Measurements from ENCODE around the gene TRMT13. TPM values are rescaled to one million over a fixed set of nuclear protein-coding genes. Genes with fewer than 3 reads are reported as not detected.

The TRMT13 gene
- total and polyA plus RNA-seq, 2 donors (not counting 3 experiments of a cell fraction or from before 2014, with no cell fraction given) = 2.9 to 14.1 TPM

GRCh38 chr1:100137602-100138001, 4.6 kb downstream of the TRMT13 start:
- peaks cover 11% of the 10 kb centered on the region for H3K79me2 ChIP-seq (ENCODE audit: control insufficient read depth, insufficient read depth, low read length)
- no peak overlapping the region for H3K4me3 ChIP-seq (replicated peaks in 1 of 3; ENCODE audit: insufficient read depth in 1 of 3, low read depth in 1 of 3, low read length in 3 of 3)
- no peak overlapping the region for H3K4me2 ChIP-seq (ENCODE audit: insufficient read depth, low read length)
- CTCF ChIA-PET = no interaction called here
- no peaks in the 10 kb centered on the region for H3K9me3 ChIP-seq (replicated peaks; ENCODE audit: control insufficient read depth, insufficient read depth, low read length)
- no peak for FAIRE-seq
- no peak overlapping the region for H3K27ac ChIP-seq (ENCODE audit: insufficient read depth, low read depth, low read length)
- TF ChIP-seq MAX (IDR thresholded peaks at IDR 0.05; ENCODE audit: insufficient read depth, insufficient read length) (no peak), POLR2AphosphoS5 (IDR thresholded peaks at IDR 0.05; ENCODE audit: insufficient read depth, low read depth, low read length) (no peak), JUN (IDR thresholded peaks at IDR 0.05; ENCODE audit: borderline replicate concordance, insufficient read depth, insufficient read length, low read depth) (no peak), MYC (IDR thresholded peaks at IDR 0.05; ENCODE audit: low read depth, low read length) (no peak), POLR2A (IDR thresholded peaks at IDR 0.05; ENCODE audit: low read depth, low read length) (no peak), EZH2 (IDR thresholded peaks at IDR 0.05; ENCODE audit: borderline replicate concordance, low read depth, low read length, severe bottlenecking) (no peak), GATA2 (IDR thresholded peaks at IDR 0.05; ENCODE audit: insufficient read depth, insufficient read length, low read depth, low read length) (no peak)
- no peaks in the 10 kb centered on the region for H3K27me3 ChIP-seq (ENCODE audit: control insufficient read depth in 2 of 2, insufficient read depth in 2 of 2, low read length in 2 of 2)
- no peaks in the 10 kb centered on the region for H4K20me1 ChIP-seq (replicated peaks; ENCODE audit: control insufficient read depth, extremely low read depth, insufficient read depth, low read length)
- intact Hi-C loops (cut with micrococcal nuclease) (loop anchor here (10.0 kb wide), 1 partner anchor 757 kb away; the partner anchor contains the start of genes EXTL2 and SLC30A7), dilution Hi-C loops (cut with MboI; ENCODE audit: extremely low pct_ligation_motif_present, low sequenced_read_pairs) (no loop called here)
- no peak overlapping the region for H2AFZ ChIP-seq (ENCODE audit: low read depth, low read length)
- POLR2A ChIA-PET = no interaction called here
- BruUV-seq (replicated peaks) = no TSS peak
- H3K36me3 ChIP-seq (ENCODE audit: control insufficient read depth in 2 of 2, extremely low read depth in 1 of 2, insufficient read depth in 2 of 2, low read length in 2 of 2) = peaks cover 5 to 23% of the 10 kb centered on the region in 2 experiments
- peaks cover 9% of the 10 kb centered on the region for H3K4me1 ChIP-seq (ENCODE audit: control insufficient read depth, extremely low read depth, insufficient read depth, low read length)
- H3K9me1 ChIP-seq (replicated peaks; ENCODE audit: control insufficient read depth, extremely low read depth, insufficient read depth, low read length) = no peaks in the 10 kb centered on the region
- DNase-seq (ENCODE audit: low read depth, low spot score) = no peak
- H3K9ac ChIP-seq (replicated peaks; ENCODE audit: extremely low read depth, insufficient read depth, low read length) = no peak overlapping the region

DNA sequence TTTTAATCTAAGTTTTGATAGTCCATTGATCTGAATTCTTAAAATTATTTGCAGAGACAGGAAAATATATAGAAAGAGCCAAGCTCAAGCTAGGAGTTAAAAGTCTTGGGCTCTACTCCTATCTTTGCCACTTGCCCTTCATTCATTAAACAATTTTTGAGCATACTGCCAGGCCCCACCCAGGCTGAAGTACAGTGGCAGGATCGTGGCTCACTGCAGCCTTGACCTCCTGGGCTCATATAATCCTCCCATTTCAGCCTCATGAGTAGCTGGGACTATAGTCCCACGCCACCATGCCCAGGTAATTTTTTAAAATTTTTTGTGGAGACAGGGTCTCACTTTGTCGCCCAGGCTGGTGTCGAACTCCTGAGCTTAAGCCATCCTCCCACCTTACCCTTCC, 8.2 kb downstream of the TRMT13 start:
- intact Hi-C loops (cut with micrococcal nuclease) = no loop called here

More for the DNA sequence above, 8.2 kb downstream of the TRMT13 start:
- no TSS peak for BruUV-seq (replicated peaks)
- Histone ChIP-seq H4K20me1 (replicated peaks; ENCODE audit: control insufficient read depth, extremely low read depth, insufficient read depth, low read length) (no peaks in the 10 kb centered on the region), H3K27me3 (ENCODE audit: control insufficient read depth in 2 of 2, insufficient read depth in 2 of 2, low read length in 2 of 2) (no peaks in the 10 kb centered on the region), H3K79me2 (ENCODE audit: control insufficient read depth, insufficient read depth, low read length) (no peaks in the 10 kb centered on the region), H3K27ac (ENCODE audit: insufficient read depth, low read depth, low read length) (no peak overlapping the region), H3K4me3 (replicated peaks in 1 of 3; ENCODE audit: insufficient read depth in 1 of 3, low read depth in 1 of 3, low read length in 3 of 3) (no peak overlapping the region), H3K4me1 (ENCODE audit: control insufficient read depth, extremely low read depth, insufficient read depth, low read length) (no peaks in the 10 kb centered on the region), H3K9ac (replicated peaks; ENCODE audit: extremely low read depth, insufficient read depth, low read length) (no peak overlapping the region), H3K9me3 (replicated peaks; ENCODE audit: control insufficient read depth, insufficient read depth, low read length) (no peaks in the 10 kb centered on the region), H3K4me2 (ENCODE audit: insufficient read depth, low read length) (no peak overlapping the region), H3K36me3 (ENCODE audit: control insufficient read depth in 2 of 2, extremely low read depth in 1 of 2, insufficient read depth in 2 of 2, low read length in 2 of 2) (peaks cover 15 to 31% of the 10 kb centered on the region in 2 experiments), H2AFZ (ENCODE audit: low read depth, low read length) (no peak overlapping the region), H3K9me1 (replicated peaks; ENCODE audit: control insufficient read depth, extremely low read depth, insufficient read depth, low read length) (no peaks in the 10 kb centered on the region)
- dilution Hi-C loops (cut with MboI; ENCODE audit: extremely low pct_ligation_motif_present, low sequenced_read_pairs) = no loop called here
- ChIA-PET POLR2A (no interaction called here), CTCF (no interaction called here)
- FAIRE-seq (no peak), DNase-seq (ENCODE audit: low read depth, low spot score) (no peak)
- TF ChIP-seq POLR2AphosphoS5 (IDR thresholded peaks at IDR 0.05; ENCODE audit: insufficient read depth, low read depth, low read length) (no peak), MAX (IDR thresholded peaks at IDR 0.05; ENCODE audit: insufficient read depth, insufficient read length) (no peak), JUN (IDR thresholded peaks at IDR 0.05; ENCODE audit: borderline replicate concordance, insufficient read depth, insufficient read length, low read depth) (no peak), POLR2A (IDR thresholded peaks at IDR 0.05; ENCODE audit: low read depth, low read length) (no peak), FOS (IDR thresholded peaks at IDR 0.05; ENCODE audit: borderline replicate concordance, insufficient read depth, low read length) (no peak), MYC (IDR thresholded peaks at IDR 0.05; ENCODE audit: low read depth, low read length) (no peak), GATA2 (IDR thresholded peaks at IDR 0.05; ENCODE audit: insufficient read depth, insufficient read length, low read depth, low read length) (no peak), CTCF (IDR thresholded peaks at IDR 0.05; ENCODE audit: extremely low read depth in 1 of 2, insufficient read depth in 1 of 2, low read depth in 1 of 2, low read length in 2 of 2) (no peak), EZH2 (IDR thresholded peaks at IDR 0.05; ENCODE audit: borderline replicate concordance, low read depth, low read length, severe bottlenecking) (no peak)
